ENCODE results near the gene STMN1.
A peak's percentile ranks its signal among the peaks of the same experiment; 100 is the strongest.
"Not testable (repeated sequence)": the region's sequence is repeated elsewhere in the genome, so short reads cannot be mapped to it uniquely, and the experiment has no call there.

STMN1 gene

GRCh38 chr1:25933479-25934365 lies 27.5 kb upstream of the STMN1 start:
- Histone ChIP-seq H3K4me3 (ENCODE audit: insufficient read depth, low read depth, low read length, poor library complexity, severe bottlenecking) (no peak overlapping the region), H3K36me3 (ENCODE audit: control insufficient read depth, insufficient read depth, low read length) (no peaks in the 10 kb centered on the region), H3K9me3 (ENCODE audit: control insufficient read depth, low read length) (no peaks in the 10 kb centered on the region), H3K27ac (ENCODE audit: insufficient read depth, low read length, poor library complexity, severe bottlenecking) (no peak overlapping the region), H3K4me1 (ENCODE audit: control insufficient read depth, insufficient read depth, low read length, poor library complexity, severe bottlenecking) (no peaks in the 10 kb centered on the region), H3K27me3 (replicated peaks; ENCODE audit: control insufficient read depth, insufficient read depth, low read length, poor library complexity, severe bottlenecking) (no peaks in the 10 kb centered on the region)
- DNase-seq, result no peak

GRCh38 chr1:25932811-25933400 lies 26.7 kb upstream of the STMN1 start:
- H3K36me3 ChIP-seq (ENCODE audit: control insufficient read depth, insufficient read depth, low read length); H3K4me1 ChIP-seq (ENCODE audit: control insufficient read depth, insufficient read depth, low read length, poor library complexity, severe bottlenecking); DNase-seq; H3K4me3 ChIP-seq (ENCODE audit: insufficient read depth, low read depth, low read length, poor library complexity, severe bottlenecking); H3K27ac ChIP-seq (ENCODE audit: insufficient read depth, low read length, poor library complexity, severe bottlenecking); H3K9me3 ChIP-seq (ENCODE audit: control insufficient read depth, low read length); H3K27me3 ChIP-seq (replicated peaks; ENCODE audit: control insufficient read depth, insufficient read depth, low read length, poor library complexity, severe bottlenecking): not testable (repeated sequence)

- no peaks in the 10 kb centered on the region for H3K9me3 ChIP-seq (ENCODE audit: control insufficient read depth, low read length)
- H3K4me1 ChIP-seq (ENCODE audit: control insufficient read depth, insufficient read depth, low read length, poor library complexity, severe bottlenecking), result no peaks in the 10 kb centered on the region
- H3K4me3 ChIP-seq (ENCODE audit: insufficient read depth, low read depth, low read length, poor library complexity, severe bottlenecking), result no peak overlapping the region
- no peak overlapping the region for H3K27ac ChIP-seq (ENCODE audit: insufficient read depth, low read length, poor library complexity, severe bottlenecking)
- H3K36me3 ChIP-seq (ENCODE audit: control insufficient read depth, insufficient read depth, low read length), result no peaks in the 10 kb centered on the region
- DNase-seq, result no peak
- no peaks in the 10 kb centered on the region for H3K27me3 ChIP-seq (replicated peaks; ENCODE audit: control insufficient read depth, insufficient read depth, low read length, poor library complexity, severe bottlenecking)
Measured at GRCh38 chr1:25932321-25932720, 26.1 kb upstream of the STMN1 start.

GRCh38 chr1:25929016-25929415 lies 22.8 kb upstream of the STMN1 start:
- no peaks in the 10 kb centered on the region for H3K36me3 ChIP-seq (ENCODE audit: control insufficient read depth, insufficient read depth, low read length)
- DNase-seq, result no peak

GRCh38 chr1:25927521-25928265 lies 21.5 kb upstream of the STMN1 start:
- no peak for DNase-seq
- no peaks in the 10 kb centered on the region for H3K27me3 ChIP-seq (replicated peaks; ENCODE audit: control insufficient read depth, insufficient read depth, low read length, poor library complexity, severe bottlenecking)

More at GRCh38 chr1:25929016-25929415, 22.8 kb upstream of the STMN1 start:
- Histone ChIP-seq H3K27me3 (replicated peaks; ENCODE audit: control insufficient read depth, insufficient read depth, low read length, poor library complexity, severe bottlenecking) (no peaks in the 10 kb centered on the region), H3K27ac (ENCODE audit: insufficient read depth, low read length, poor library complexity, severe bottlenecking) (no peak overlapping the region), H3K4me1 (ENCODE audit: control insufficient read depth, insufficient read depth, low read length, poor library complexity, severe bottlenecking) (no peaks in the 10 kb centered on the region), H3K4me3 (ENCODE audit: insufficient read depth, low read depth, low read length, poor library complexity, severe bottlenecking) (no peak overlapping the region), H3K9me3 (ENCODE audit: control insufficient read depth, low read length) (no peaks in the 10 kb centered on the region)

GRCh38 chr1:25926731-25927496 lies 20.7 kb upstream of the STMN1 start:
- Histone ChIP-seq H3K9me3 (ENCODE audit: control insufficient read depth, low read length) (no peaks in the 10 kb centered on the region), H3K4me3 (ENCODE audit: insufficient read depth, low read depth, low read length, poor library complexity, severe bottlenecking) (no peak overlapping the region), H3K27me3 (replicated peaks; ENCODE audit: control insufficient read depth, insufficient read depth, low read length, poor library complexity, severe bottlenecking) (no peaks in the 10 kb centered on the region), H3K27ac (ENCODE audit: insufficient read depth, low read length, poor library complexity, severe bottlenecking) (peak overlapping the region; percentile 32), H3K36me3 (ENCODE audit: control insufficient read depth, insufficient read depth, low read length) (no peaks in the 10 kb centered on the region), H3K4me1 (ENCODE audit: control insufficient read depth, insufficient read depth, low read length, poor library complexity, severe bottlenecking) (peaks cover 13% of the 10 kb centered on the region)
- no peak for DNase-seq

More at GRCh38 chr1:25927521-25928265, 21.5 kb upstream of the STMN1 start:
- no peak overlapping the region for H3K4me3 ChIP-seq (ENCODE audit: insufficient read depth, low read depth, low read length, poor library complexity, severe bottlenecking)
- no peak overlapping the region for H3K27ac ChIP-seq (ENCODE audit: insufficient read depth, low read length, poor library complexity, severe bottlenecking)
- no peaks in the 10 kb centered on the region for H3K36me3 ChIP-seq (ENCODE audit: control insufficient read depth, insufficient read depth, low read length)
- no peaks in the 10 kb centered on the region for H3K9me3 ChIP-seq (ENCODE audit: control insufficient read depth, low read length)
- peaks cover 5% of the 10 kb centered on the region for H3K4me1 ChIP-seq (ENCODE audit: control insufficient read depth, insufficient read depth, low read length, poor library complexity, severe bottlenecking)

GRCh38 chr1:25924454-25924853 lies 18.2 kb upstream of the STMN1 start:
- Histone ChIP-seq H3K4me1 (ENCODE audit: control insufficient read depth, insufficient read depth, low read length, poor library complexity, severe bottlenecking) (peaks cover 15% of the 10 kb centered on the region), H3K27me3 (replicated peaks; ENCODE audit: control insufficient read depth, insufficient read depth, low read length, poor library complexity, severe bottlenecking) (no peaks in the 10 kb centered on the region), H3K4me3 (ENCODE audit: insufficient read depth, low read depth, low read length, poor library complexity, severe bottlenecking) (no peak overlapping the region), H3K9me3 (ENCODE audit: control insufficient read depth, low read length) (no peaks in the 10 kb centered on the region), H3K36me3 (ENCODE audit: control insufficient read depth, insufficient read depth, low read length) (no peaks in the 10 kb centered on the region), H3K27ac (ENCODE audit: insufficient read depth, low read length, poor library complexity, severe bottlenecking) (no peak overlapping the region)
- DNase-seq, result no peak

GRCh38 chr1:25922971-25923552 lies 16.8 kb upstream of the STMN1 start:
- H3K4me1 ChIP-seq (ENCODE audit: control insufficient read depth, insufficient read depth, low read length, poor library complexity, severe bottlenecking), result peaks cover 18% of the 10 kb centered on the region
- no peaks in the 10 kb centered on the region for H3K36me3 ChIP-seq (ENCODE audit: control insufficient read depth, insufficient read depth, low read length)
- H3K9me3 ChIP-seq (ENCODE audit: control insufficient read depth, low read length), result no peaks in the 10 kb centered on the region
- no peak for DNase-seq
- no peak overlapping the region for H3K27ac ChIP-seq (ENCODE audit: insufficient read depth, low read length, poor library complexity, severe bottlenecking)
- no peaks in the 10 kb centered on the region for H3K27me3 ChIP-seq (replicated peaks; ENCODE audit: control insufficient read depth, insufficient read depth, low read length, poor library complexity, severe bottlenecking)
- peak overlapping the region; percentile 57 for H3K4me3 ChIP-seq (ENCODE audit: insufficient read depth, low read depth, low read length, poor library complexity, severe bottlenecking)

Measured in effector memory CD4-positive, alpha-beta T cell (primary cell).